Lower leg skin (tissue), 4 donors: Measurements from ENCODE around the gene TBC1D23. TPM values are rescaled to one million over a fixed set of nuclear protein-coding genes. Genes with fewer than 3 reads are reported as not detected.
"Not testable (repeated sequence)": the region's sequence is repeated elsewhere in the genome, so short reads cannot be mapped to it uniquely, and the experiment has no call there.

ENCODE experiments used
- DNase-seq, 2 donors: peaks; one replicate each; pipeline ENCODE4 v3.0.0-alpha.2; 2019; ENCODE audit warnings: low spot score in 2 of 2
- H3K4me3 ChIP-seq: fragments of 200-600 bp; sonication (generic); 2 replicates; pipeline ENCODE4 v1.5.1; 2017; ENCODE audit warnings: mild to moderate bottlenecking, low read depth; ENCODE audit not compliant: poor library complexity, severe bottlenecking
- POLR2A ChIP-seq, 2 donors: fragments of 450-650 bp; IDR thresholded peaks; one replicate each; pipeline ENCODE4 v1.6.1; 2016 to 2017; ENCODE audit warnings: antibody characterized with exemption in 2 of 2, mild to moderate bottlenecking in 1 of 2, moderate library complexity in 1 of 2
- WGBS, 2 donors: methylation state at CpG; one replicate each; pipeline ENCODE4 v1.1.5; 2018; 5-methylcytosine and 5-hydroxymethylcytosine counted together
- intact Hi-C: fragments of 100-400 bp; cut with DNase I; formaldehyde crosslinking; loops from one replicate; pipeline ENCODE4 v1.15.0; 2023; ENCODE audit warnings: low total_unique reads
- total RNA-seq, 4 donors: library from RNA; depleted of rRNA; stranded (reverse); fragments of >200 nt; gene quantifications; one replicate each; pipeline ENCODE4 v1.1.0, GENCODE V29; 2016
- TF ChIP-seq, protein P1 (sequence below), 3 donors: fragments of 450-650 bp; IDR thresholded peaks; one replicate each; pipeline ENCODE4 v1.5.1; 2016; ENCODE audit warnings: antibody characterized with exemption in 3 of 3, mild to moderate bottlenecking in 3 of 3, moderate library complexity in 2 of 3

TBC1D23 gene
- total RNA-seq, 4 donors from 2014 or later: 28.3 to 37.7 (median 35.9) TPM

DNA sequence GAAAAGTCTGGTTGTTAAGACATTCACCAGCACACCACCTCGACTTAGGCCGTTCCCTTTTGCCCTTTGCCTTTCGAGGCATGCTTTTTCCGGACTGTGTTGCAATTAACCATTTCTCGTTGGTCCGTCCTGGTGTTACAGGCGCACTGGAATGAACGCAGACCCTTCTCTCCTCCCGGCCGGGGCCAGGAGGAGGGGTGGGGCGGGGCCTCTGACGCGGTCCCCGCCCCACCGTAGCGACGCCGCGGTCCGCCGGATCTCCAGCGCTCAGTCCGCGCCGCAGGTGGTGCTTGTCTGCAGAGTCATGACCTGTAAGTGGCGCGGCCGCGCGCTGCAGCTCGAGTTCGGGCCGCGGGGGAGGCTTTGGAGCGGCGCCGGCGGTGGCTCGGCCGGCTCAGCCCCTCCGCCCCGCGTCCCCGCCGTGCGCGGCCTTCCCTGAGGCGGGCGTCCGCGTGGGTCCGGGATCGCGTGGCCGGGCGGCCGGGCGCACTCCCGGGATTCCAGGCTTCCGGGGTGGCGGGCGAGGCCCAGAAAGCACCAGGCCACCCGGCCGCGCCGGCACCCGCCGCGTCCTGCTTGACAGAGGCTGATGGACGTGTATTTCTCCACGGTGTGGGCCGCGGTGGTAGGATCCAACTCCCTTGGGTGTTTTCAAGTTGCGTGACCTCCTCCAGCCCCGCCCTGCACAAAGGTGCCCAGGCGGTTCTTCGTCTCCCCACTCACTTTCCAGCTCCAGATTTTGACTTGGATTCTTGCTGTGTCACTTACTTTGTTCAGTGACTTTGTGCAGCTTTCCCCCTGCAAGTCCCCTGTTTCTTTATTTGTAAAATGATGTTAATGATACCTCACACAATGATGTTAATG lies 73.9 kb downstream of the TBC1D23 start, which contains the start of gene NIT2:
Gene NIT2 (plus strand): TSS at position 270 of the 864 bp plus-strand sequence. CDS start 35 bp downstream, at position 305.
- H3K4me3 ChIP-seq: peak within 1 kb of the TSS; percentile 61
- intact Hi-C loops: no loop called here
- WGBS, 2 donors: 0 to 1% methylated on average over 51 of the region's 77 CpGs
- peak; percentile 52 to 94 for DNase-seq
- TF ChIP-seq, protein P1, sequence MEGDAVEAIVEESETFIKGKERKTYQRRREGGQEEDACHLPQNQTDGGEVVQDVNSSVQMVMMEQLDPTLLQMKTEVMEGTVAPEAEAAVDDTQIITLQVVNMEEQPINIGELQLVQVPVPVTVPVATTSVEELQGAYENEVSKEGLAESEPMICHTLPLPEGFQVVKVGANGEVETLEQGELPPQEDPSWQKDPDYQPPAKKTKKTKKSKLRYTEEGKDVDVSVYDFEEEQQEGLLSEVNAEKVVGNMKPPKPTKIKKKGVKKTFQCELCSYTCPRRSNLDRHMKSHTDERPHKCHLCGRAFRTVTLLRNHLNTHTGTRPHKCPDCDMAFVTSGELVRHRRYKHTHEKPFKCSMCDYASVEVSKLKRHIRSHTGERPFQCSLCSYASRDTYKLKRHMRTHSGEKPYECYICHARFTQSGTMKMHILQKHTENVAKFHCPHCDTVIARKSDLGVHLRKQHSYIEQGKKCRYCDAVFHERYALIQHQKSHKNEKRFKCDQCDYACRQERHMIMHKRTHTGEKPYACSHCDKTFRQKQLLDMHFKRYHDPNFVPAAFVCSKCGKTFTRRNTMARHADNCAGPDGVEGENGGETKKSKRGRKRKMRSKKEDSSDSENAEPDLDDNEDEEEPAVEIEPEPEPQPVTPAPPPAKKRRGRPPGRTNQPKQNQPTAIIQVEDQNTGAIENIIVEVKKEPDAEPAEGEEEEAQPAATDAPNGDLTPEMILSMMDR (IDR thresholded peaks at IDR 0.05): no peak
- TF ChIP-seq POLR2A (IDR thresholded peaks at IDR 0.05): no peak

DNA sequence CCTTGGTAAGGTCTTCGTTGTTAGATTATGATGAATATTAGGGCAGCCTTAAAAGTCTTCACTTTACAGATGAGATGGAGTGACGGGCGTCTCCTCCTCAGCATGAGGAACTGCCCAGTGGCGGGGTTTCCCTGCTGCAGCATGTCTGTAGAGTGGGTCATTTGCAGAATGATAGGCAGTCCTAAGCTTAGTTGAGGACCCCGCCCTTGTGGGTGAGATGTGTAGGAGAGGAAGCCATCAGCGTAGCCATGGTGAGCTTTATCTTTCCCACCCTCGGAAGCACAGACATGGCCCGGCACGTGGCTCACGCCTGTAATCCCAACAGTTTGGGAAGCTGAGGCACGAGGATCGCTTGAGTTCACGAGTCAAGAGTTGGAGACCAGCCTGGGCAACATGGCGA lies 74.6 kb downstream of the TBC1D23 start:
- TF ChIP-seq POLR2A (IDR thresholded peaks at IDR 0.05): no peak
- TF ChIP-seq, protein P1 (IDR thresholded peaks at IDR 0.05): no peak
- DNase-seq: peak in 1 of 2 donors; percentile 20
- WGBS, 2 donors: 64 to 66% methylated on average over 14 of the region's 14 CpGs
- intact Hi-C loops: no loop called here
- H3K4me3 ChIP-seq: no peak overlapping the region

DNA sequence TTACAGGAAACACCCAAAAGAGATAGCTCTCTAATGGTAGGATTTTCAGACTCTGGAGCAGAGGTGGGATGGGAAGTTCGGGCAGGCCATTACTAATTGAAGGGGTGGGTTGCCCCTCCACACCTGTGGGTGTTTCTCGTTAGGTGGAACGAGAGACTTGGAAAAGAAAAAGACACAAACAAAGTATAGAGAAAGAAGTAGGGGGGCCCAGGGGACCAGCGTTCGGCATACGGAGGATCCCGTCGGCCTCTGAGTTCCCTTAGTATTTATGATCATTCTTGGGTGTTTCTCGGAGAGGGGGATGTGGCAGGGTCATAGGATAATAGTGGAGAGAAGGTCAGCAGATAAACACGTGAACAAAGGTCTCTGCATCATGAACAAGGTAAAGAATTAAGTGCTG lies 75.4 kb downstream of the TBC1D23 start:
- intact Hi-C loops, DNase-seq, H3K4me3 ChIP-seq: not testable (repeated sequence)
- WGBS, 2 donors: 92 to 93% methylated on average over 10 of the region's 10 CpGs

DNA sequence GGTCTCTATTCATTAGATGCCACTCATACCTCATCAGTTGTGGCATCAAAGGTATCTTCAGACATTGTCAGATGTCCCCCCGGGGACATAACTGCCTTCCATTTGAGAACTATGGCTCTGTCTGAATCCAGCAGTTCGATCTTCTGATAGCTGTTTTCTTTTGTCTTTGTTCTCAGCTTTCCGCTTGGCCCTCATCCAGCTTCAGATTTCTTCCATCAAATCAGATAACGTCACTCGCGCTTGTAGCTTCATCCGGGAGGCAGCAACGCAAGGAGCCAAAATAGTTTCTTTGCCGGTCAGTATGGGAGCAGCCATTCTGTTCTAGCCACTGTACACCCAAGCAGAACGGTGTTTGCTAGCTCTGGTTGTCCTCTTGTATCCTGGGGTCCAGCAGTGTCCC lies 78.1 kb downstream of the TBC1D23 start:
- intact Hi-C loops: no loop called here
- no peak overlapping the region for H3K4me3 ChIP-seq
- 84 to 85% methylated on average over 10 of the region's 10 CpGs for WGBS, 2 donors
- DNase-seq: no peak
- no peak for TF ChIP-seq POLR2A (IDR thresholded peaks at IDR 0.05)
- TF ChIP-seq, protein P1 (IDR thresholded peaks at IDR 0.05): no peak

DNA sequence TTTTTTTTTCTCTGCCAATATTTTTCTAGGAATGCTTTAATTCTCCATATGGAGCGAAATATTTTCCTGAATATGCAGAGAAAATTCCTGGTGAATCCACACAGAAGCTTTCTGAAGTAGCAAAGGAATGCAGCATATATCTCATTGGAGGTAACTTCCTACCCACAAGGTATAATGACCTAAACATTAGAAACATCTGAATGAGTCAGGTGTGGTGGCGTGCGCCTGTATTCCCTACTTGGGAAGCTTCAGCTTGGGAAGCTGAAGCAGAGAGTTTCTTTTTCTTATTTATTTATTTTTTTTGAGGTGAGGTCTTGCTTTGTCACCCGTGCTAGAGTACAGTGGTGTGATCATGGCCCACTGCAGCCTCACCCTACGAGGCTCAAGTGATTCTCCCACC lies 79.0 kb downstream of the TBC1D23 start:
- TF ChIP-seq, protein P1 (IDR thresholded peaks at IDR 0.05): no peak
- no peak for TF ChIP-seq POLR2A (IDR thresholded peaks at IDR 0.05)
- 94 to 97% methylated on average over 5 of the region's 5 CpGs for WGBS, 2 donors

DNA sequence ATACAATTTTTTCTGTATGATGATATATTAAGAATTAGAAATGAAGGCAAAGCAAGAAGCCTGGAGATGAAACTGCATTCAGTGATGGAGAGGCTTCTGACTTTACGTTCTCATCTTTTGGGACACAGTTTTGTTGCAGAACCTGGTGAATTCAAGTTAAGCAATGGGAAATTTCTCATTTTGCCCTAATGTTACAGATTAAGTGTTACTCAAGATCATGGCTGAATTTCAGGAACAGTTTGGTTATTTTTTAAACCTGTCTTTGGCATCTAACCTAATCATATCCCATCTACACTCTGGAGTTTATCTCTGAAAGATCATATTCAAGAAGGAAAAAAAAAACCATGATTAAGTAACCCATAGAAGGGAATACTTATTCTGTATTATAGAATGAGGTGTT lies 79.7 kb downstream of the TBC1D23 start:
- intact Hi-C loops: no loop called here
- DNase-seq: no peak
- TF ChIP-seq, protein P1 (IDR thresholded peaks at IDR 0.05): no peak
- no peak for TF ChIP-seq POLR2A (IDR thresholded peaks at IDR 0.05)
- H3K4me3 ChIP-seq: no peak overlapping the region
- 92 to 97% methylated on average over 1 of the region's 1 CpG for WGBS, 2 donors

More for the DNA sequence above, 79.0 kb downstream of the TBC1D23 start:
- no peak overlapping the region for H3K4me3 ChIP-seq
- DNase-seq: no peak
- intact Hi-C loops: no loop called here
